GM19395 (cell line): Measurements from ENCODE around the gene PSEN1.
A peak's percentile ranks its signal among the peaks of the same experiment; 100 is the strongest.

ENCODE experiments used
- ATAC-seq: cut with Tn5 transposase; IDR thresholded peaks from one replicate; pipeline ENCODE4 v1.9.1; 2021; ENCODE audit warnings: mild to moderate bottlenecking, moderate library complexity; ENCODE audit not compliant: unreplicated experiment

Gene PSEN1

DNA sequence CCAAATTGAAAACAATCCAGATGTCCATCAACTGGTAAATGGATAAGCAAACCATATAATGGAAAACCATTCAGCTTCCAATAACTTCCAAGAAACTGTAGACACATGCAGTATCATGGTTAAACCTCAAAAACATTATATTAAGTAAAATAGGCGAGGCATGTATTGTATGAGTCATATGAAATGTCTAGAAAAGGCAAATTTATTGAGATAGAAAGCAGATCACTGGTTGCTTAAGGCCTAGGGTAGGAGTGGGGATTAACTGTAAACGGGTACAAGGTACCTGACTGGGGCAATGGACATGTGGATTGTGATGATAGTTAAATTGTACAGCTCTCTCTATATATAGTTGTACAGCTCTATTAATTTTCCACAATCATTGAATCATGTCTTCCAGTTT lies 79.7 kb downstream of the PSEN1 start:
- no peak for ATAC-seq

DNA sequence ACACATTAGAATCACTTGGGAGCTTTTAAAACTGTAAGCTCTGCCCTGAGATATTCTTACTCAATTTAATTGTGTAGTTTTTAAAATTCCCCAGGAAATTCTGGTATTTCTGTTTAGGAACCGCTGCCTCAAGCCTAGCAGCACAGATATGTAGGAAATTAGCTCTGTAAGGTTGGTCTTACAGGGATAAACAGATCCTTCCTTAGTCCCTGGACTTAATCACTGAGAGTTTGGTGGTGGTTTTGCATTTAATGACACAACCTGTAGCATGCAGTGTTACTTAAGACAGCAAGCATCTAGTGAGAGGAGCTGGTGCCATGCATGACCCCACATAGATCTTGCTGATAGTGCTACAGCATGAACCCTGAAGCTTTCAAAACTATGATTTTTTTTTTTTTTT lies 81.1 kb downstream of the PSEN1 start:
- no peak for ATAC-seq

DNA sequence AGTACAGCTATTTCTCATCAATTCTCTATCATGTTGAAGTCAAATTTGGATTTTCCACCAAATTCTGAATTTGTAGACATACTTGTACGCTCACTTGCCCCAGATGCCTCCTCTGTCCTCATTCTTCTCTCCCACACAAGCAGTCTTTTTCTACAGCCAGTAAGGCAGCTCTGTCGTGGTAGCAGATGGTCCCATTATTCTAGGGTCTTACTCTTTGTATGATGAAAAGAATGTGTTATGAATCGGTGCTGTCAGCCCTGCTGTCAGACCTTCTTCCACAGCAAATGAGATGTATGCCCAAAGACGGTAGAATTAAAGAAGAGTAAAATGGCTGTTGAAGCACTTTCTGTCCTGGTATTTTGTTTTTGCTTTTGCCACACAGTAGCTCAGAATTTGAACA lies 83.8 kb downstream of the PSEN1 start:
- ATAC-seq: no peak

DNA sequence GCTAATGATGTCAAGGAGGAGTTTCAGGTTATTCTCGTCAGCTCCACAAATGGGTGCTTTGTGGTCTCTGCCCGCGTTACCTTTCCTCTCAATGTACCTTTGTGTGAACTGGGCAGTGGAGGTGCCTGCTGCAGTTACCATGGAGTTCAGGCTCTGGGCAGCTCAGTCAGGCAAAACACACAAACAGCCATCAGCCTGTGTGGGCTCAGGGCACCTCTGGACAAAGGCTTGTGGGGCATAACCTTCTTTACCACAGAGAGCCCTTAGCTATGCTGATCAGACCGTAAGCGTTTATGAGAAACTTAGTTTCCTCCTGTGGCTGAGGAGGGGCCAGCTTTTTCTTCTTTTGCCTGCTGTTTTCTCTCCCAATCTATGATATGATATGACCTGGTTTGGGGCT lies 84.3 kb downstream of the PSEN1 start:
- no peak for ATAC-seq

DNA sequence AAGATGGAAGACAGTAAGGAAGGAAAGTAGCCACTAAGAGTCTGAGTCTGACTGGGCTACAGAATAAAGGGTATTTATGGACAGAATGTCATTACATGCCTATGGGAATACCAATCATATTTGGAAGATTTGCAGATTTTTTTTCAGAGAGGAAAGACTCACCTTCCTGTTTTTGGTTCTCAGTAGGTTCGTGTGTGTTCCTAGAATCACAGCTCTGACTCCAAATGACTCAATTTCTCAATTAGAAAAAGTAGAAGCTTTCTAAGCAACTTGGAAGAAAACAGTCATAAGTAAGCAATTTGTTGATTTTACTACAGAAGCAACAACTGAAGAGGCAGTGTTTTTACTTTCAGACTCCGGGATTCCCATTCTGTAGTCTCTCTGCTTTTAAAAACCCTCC lies 85.6 kb downstream of the PSEN1 start:
- ATAC-seq: no peak

DNA sequence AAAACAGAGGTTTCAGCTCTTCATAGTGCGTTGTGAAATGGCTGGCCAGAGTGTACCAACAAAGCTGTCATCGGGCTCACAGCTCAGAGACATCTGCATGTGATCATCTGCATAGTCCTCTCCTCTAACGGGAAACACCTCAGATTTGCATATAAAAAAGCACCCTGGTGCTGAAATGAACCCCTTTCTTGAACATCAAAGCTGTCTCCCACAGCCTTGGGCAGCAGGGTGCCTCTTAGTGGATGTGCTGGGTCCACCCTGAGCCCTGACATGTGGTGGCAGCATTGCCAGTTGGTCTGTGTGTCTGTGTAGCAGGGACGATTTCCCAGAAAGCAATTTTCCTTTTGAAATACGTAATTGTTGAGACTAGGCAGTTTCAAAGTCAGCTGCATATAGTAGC lies 86.7 kb downstream of the PSEN1 start:
- peak; percentile 67 for ATAC-seq

DNA sequence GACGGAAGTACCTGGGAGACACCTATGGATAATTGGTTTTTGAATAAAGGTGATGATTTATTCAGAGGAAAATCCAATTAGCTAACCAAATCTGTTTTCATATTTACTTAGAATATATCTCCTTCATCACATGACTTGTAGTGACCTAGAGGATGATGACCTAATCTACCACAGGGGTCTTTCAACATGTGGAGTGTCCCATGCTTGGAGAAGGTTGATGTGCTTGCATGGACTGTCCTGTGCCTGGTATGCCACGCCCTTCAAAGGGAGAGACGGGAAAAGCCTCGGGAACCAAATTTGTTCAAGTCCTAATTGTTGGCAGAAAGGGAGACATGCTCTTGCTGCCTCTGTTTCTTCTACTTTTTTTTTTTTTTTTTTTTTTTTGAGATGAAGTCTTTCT lies 89.2 kb downstream of the PSEN1 start:
- ATAC-seq: no peak

DNA sequence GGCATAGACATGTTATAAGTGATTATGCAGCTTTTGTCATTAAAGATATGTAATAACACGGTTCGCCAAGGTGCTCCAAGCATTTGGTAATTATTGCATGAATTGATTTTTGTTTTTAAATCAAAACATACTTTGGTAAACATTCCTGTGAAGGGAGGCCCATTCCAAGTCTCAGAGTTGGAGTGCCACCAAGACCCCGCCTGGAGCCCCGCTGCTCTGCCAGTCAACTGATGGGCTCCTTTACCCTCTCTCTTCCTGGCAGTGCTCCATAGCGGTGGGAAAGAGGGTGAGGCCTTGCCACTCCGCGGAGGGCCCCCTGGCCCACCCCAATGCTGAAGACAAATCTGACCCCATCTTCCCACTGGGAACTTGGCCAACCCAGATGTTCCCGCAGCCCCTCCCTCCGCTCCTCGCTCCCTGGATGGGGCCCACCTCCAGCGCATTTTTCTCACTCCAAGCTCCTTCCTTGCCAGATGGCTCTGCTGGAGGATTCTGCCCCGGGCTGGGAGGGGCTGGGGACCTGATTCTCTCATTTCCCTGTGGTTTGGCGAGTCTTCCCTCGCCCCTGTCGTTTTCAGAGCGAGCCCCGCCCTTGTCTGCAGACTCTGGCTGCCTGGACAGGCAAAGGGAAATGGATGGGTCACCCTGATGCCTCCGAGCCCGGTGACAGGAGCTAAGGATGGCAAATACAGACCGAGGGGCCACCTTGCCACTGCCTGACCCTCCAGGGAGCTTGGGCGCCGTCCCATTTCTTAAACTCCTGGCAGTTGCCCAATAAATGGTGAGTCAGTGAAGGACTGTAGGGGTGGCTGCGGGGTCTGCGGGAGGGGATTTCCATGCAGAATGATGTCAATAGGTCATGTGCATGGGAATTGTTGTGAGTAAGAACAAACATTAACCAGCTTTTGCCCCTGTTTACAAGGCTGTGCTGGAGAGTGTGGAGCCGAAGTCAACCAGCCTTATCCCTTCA lies 91.8 kb downstream of the PSEN1 start:
- no peak for ATAC-seq

DNA sequence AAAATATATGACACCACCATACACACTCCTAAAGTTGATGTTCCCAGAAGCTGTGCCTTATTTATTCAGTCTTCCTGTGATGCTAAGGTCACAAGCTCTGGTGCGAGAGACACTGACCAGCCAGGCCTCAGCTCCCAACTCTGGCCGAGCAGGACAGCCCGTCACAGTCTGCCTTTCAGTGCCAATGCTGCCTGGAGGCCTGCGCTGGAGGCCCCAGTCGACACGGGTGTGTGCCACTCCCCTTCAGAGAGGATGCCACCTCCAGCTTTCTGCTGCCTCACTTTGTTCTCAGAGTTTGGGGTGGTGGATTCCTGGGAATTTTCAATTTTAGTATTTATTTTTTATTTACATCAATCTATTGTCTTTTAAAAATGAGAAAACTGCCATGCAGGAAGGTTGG lies 93.7 kb downstream of the PSEN1 start:
- no peak for ATAC-seq

DNA sequence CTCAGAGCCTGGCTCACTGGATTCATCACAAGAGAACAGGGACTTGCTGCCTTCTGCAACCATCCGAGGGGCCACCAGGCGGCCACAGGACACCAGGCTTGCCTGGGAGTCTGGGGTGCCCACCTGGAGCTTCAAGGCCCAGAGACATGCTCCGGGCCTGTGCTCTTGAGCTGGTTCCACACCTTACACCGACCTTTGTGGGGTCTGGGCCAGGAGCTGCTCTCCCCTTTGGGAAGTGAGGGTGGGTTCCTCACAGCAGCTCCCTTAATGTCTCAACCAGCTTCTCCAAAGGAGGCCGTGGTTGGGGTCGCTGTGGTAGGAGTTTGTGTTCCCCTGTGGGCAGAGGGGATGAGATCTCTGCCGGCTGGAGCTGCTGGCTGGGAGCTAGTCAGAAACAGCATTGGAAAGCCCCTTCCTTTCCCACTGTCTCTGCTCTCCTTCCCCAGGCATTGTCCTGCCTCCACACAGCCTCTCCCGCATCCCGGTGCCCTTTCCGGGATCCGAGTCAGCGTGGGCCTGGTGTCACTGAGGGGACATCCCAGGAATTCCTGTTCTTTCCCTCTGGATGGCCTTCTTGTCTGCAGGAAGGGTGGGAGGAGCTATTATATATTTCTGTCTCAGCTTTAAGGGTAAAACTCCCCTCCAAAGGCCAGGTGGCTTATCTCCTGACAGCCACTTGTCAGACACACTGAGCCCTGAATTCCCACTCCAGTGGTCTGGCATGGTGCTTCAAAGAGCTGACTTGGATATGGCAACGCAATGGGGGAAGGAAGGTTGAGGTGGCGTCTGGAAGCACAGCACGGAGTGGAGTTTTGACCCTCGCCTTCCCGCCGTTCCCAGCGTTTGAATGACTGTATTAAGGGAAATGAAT lies 95.9 kb downstream of the PSEN1 start:
- ATAC-seq: no peak

DNA sequence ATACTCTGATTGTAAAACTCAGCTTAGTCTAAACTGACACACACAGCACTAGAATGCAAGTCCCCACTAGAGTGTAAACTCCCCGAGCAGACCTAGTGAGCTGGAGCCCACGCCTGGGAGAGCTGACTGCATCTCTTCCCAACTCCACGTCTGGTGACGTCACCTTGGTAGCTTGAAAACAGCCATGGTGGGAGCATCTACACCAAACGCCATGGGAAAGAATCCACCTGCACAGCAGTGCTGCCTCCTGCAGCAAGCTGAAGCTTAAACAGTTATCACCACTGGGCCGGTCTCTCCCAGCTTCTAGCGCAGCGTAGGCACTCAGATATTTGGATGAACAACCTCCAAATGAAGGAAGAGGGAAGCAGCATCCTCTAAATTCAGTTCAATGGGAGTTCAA lies 96.7 kb downstream of the PSEN1 start:
- ATAC-seq: no peak

DNA sequence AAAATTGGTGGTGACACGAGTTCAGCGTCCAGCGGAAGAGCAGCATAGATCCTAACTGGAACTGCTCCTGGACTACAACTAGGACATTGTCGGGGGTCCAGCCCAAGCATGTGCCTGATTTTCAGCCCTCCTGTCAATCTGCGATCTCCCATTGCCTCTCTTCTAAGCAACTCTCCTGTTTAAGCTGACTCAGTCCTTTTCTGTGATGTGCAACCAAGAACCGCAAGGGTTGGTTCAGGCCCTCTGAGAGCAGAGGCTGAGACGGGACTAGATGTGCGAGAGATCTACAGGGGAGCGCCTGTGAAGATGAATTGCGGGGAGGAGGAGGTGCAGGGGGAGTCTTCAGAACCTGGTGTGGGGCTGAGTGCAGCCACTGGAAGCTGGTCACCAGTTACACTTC lies 97.3 kb downstream of the PSEN1 start:
- no peak for ATAC-seq

DNA sequence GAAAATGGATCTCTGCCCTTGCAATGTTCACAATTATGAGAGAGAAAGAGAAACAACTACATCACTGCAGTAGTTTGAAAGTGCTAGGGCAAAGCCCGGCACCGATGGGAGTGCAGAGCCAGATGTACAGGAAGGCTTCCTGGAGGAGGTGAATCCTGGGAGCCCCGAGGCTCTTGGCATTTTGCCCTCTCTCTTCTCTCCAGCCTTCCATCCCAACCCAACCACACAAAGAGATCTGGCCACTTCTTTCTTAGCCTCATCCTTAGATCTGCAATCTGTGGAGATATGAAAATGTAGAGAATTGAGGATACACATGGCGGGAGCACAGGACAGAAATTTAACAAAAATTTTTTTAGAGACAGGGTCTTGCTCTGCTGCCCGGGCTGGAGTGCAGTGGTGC lies 97.7 kb downstream of the PSEN1 start:
- no peak for ATAC-seq

DNA sequence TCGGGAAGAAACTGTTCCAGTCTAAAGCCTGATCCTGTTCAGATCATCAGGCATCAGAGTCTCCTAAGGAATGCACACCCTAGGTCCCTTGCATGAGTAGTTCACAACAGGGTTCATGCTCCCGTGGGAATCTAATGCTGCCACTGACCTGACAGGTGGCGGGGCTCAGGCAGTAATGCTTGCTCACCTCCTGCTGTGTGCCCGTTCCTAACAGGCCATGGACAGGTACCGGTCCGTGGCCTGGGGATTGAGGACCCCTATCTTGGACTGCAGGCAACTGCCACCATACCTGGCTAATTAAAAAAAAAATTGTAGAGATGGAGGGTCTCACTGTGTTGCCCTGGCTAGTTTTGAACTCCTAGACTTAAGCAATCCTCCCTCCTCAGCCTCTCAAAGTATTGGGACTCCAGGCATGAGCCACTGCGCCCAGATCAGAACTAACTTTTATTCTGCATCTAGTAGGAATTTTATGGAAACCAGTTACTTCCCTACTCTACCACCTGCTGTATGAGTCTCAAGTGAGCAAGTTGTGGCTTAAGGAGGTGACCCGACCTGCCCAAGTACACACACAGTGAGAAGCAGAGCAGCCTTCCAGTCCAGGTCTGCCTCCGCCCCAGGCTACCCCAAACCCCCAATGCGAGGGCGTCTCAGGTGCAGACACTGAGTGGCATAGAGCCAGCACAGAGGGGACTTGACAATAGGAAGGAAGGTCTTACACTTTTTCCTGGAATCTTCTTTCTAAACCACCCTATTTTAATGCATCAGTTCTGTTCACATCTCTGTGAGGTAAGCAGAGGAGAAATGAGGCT lies 98.5 kb downstream of the PSEN1 start:
- ATAC-seq: no peak

DNA sequence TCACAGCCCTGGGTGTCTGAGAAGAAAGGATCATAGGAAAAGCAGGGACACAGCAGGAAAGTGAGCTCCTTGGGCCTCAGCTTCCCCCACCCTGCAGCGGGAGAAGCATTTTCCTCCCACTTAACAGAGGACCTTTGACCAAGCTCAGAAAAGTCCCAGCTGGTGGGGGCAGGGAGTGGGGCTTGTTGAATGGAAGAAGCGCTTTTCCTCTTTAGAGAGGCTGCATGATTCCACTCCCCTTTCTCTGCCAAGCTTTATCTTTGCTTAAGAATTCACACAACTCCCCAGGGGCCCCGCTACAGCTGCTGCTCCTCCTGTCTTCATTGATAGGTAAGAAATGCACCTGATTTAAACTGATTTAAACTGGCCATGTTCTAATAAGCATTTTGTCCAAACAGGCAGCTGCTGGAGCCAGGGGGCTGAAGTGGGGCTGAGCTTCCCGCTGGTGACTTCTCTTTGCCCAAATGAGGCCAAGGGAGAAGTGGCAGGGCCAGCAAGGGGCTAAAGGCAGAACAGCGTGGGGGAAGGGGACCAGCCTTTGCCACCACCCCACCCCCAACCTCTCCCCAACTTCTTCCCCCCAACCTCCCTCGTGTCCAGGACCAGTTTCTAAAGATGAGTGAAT lies 99.3 kb downstream of the PSEN1 start:
- ATAC-seq: no peak

DNA sequence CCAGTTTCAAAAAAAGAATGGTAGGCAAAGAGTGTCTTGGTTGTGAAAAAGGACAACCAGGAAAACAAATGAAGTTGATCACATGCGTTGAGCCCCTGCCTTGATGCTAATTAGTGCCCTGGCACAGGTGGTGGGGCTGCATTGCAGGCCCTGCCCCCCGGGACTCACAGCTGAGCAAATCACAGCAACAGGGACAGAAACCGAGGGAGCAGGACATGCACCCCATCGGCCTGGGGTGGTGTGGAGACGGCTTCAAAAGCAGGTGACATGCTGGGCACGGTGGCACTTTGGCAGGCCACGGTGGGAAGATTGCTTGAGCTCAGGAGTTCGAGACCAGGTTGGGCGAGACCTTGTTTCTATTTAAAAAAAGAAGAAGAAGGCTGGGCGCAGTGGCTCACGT lies 99.8 kb downstream of the PSEN1 start:
- ATAC-seq: no peak

DNA sequence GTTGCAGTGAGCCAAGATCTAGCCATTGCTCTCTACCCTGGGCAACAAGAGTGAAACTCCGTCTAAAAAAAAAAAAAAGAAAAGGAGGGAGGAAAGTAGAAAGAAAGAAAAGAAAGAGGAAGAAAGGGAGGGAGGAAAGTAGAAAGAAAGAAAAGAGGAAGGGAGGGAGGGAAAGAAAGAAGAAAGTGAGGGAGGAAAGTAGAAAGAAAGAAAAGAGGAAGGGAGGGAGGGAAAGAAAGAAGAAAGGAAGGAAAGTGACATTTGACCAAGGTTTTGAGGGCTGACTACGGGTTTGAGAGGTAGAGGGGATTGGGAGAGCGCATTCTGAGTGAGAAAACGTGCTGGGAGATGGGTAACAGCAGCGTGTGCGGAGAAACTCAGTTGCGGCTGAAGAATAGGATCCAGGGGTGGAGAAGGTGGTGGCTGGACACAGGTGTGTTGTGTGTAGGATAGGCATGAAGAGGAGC lies 100.5 kb downstream of the PSEN1 start:
- no peak for ATAC-seq

DNA sequence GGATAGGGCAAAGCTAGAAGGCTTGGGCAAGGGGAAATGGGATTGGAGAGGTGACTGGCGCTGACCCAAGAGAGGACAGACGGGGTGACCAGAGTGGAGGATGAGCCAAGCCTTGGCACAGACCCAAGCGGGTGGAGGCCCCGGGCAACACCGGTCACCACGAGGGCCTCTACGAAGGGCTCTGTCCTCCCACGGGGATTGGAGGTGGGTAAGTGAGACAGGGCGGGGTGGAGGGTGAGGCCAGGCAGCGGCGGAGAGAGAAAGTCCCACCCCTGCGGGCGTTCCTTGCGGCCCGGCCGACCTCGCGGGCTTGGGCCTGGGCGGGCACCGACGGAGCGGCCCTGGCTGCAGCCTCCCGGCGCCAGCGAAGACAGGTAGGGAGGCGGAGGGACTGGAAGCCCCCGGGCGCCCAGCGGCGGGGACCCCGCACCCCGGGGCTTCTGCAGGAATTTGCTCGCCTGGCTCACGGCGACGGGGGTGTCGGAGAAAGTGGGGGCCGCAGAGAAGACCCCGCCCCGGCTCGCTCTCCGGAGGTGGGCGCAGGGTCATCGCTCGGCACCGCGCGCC lies 101.0 kb downstream of the PSEN1 start, which contains the start of gene PAPLN:
Gene PAPLN (plus strand): TSS at position 288 of the 567 bp plus-strand sequence. CDS start 2,273 bp downstream, outside the sequence.
- ATAC-seq: no peak

DNA sequence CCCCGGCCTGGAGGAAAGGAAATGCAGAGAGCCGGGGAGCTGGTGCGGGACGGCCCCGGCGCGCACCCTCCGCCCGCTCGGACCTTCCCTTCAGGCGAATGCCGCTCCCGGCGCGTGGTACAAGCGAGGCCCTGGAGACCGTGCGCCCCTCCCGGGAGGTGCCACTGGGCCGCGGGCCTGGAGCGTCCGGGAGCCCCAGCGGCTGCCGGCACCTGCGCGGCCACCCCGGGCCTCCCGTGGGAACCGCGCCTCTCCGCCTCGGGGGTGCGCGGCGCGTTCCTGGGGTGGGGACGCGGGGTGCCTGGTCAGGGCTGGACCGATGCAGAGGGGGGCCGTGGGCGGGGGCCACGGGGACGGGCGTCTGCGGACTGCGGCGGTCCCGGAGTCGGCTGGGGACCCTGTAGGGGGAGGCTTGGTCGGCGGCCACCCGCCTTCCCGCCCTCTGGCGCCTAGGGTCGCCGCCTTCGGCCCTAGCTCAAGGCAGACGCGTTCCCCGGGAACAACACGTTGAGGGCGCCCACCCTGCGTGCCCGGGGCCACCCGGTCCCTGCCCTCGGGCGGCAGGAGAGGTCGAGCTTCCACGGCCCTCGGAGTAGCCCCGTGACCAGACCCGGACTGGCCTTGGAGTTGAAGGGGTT lies 101.6 kb downstream of the PSEN1 start:
- no peak for ATAC-seq
